Fibroblast of the aortic adventitia (primary cell): ENCODE data around the gene MRPS14. TPM values are rescaled to one million over a fixed set of nuclear protein-coding genes. Genes with fewer than 3 reads are reported as not detected.
"Not testable (repeated sequence)": the region's sequence is repeated elsewhere in the genome, so short reads cannot be mapped to it uniquely, and the experiment has no call there.

Source experiments
- DNase-seq: peaks from one replicate; pipeline ENCODE4 v3.0.0-alpha.2; 2010; ENCODE audit warnings: low read depth
- H3K4me3 ChIP-seq: 2 replicates; pipeline ENCODE4 v1.5.1; 2011; ENCODE audit warnings: low read depth, mild to moderate bottlenecking, control low read depth, low read length, moderate library complexity
- total RNA-seq: library from RNA; depleted of rRNA; stranded (reverse); fragments of >200 nt; gene quantifications from 2 replicates; pipeline ENCODE4 v1.2.3, GENCODE V29; 2012; ENCODE audit warnings: low replicate concordance
- TF ChIP-seq, protein P1 (sequence below): IDR thresholded peaks from 2 replicates; pipeline ENCODE4 v1.5.1; 2011; ENCODE audit warnings: mild to moderate bottlenecking, low read length, control low read depth, inconsistent platforms; ENCODE audit not compliant: insufficient read depth

MRPS14 gene
- total RNA-seq, 1 donor = 29.5 TPM

DNA sequence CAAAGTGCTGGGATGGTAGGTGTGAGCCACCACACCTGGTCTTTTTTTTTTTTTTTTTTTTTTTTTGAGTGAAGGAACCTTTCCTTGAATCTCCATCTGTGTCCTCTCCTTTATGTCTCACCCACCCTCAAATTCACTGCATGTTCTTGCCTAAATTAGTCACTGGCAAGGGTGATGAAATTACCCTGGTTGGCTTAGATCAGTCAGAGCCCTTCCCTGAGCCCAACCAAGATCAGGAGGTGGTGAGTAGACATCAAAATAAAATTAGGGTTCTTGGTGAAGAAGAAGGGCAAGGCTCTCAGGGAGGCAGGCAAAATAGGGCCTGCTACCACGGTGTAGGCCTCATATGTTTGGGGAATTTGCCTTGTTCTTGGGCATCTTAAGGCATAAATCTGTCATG is 39.1 kb upstream of the MRPS14 start:
- TF ChIP-seq, protein P1, sequence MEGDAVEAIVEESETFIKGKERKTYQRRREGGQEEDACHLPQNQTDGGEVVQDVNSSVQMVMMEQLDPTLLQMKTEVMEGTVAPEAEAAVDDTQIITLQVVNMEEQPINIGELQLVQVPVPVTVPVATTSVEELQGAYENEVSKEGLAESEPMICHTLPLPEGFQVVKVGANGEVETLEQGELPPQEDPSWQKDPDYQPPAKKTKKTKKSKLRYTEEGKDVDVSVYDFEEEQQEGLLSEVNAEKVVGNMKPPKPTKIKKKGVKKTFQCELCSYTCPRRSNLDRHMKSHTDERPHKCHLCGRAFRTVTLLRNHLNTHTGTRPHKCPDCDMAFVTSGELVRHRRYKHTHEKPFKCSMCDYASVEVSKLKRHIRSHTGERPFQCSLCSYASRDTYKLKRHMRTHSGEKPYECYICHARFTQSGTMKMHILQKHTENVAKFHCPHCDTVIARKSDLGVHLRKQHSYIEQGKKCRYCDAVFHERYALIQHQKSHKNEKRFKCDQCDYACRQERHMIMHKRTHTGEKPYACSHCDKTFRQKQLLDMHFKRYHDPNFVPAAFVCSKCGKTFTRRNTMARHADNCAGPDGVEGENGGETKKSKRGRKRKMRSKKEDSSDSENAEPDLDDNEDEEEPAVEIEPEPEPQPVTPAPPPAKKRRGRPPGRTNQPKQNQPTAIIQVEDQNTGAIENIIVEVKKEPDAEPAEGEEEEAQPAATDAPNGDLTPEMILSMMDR = no peak
- H3K4me3 ChIP-seq = no peak overlapping the region
- no peak for DNase-seq

DNA sequence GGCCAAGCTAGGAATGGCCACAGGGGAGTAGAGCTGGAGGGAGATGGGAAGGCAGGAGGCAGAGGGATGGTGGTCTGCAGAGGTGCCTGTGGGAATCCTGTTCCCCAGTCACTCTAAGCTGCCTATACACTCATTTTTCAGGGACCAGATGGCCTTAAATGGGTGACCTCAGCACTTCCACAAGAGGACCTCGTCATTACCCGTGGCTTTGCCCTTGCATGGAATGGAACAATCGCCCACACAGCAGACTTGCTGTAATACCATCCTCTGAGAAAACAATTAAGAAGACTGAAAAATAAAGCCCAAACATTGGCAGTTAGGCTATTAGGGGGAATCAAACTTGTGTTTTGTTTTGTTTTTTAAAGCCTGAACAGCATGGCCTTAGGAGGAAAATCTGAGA is 31.5 kb upstream of the MRPS14 start:
- TF ChIP-seq, protein P1 = no peak
- no peak for DNase-seq
- no peak overlapping the region for H3K4me3 ChIP-seq

DNA sequence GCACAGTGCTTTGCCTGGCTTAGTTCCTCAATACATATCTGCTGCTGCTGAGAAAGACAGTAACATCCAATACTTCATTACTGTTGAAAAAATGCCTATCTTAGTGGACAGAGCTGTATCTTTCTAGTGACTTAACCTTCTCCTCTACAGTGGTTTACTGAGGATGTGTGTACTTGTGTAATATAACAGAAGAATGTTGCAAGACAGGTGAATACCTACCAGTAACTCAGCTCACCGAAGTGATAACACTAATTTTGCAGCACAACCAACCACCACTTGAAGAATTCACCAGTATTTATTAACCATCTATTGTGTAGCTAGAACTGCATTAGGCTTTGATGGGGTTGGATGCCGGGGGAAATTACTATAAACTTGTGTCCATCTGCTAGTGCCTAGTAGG is 27.8 kb upstream of the MRPS14 start:
- no peak overlapping the region for H3K4me3 ChIP-seq
- TF ChIP-seq, protein P1 = no peak
- DNase-seq = no peak

DNA sequence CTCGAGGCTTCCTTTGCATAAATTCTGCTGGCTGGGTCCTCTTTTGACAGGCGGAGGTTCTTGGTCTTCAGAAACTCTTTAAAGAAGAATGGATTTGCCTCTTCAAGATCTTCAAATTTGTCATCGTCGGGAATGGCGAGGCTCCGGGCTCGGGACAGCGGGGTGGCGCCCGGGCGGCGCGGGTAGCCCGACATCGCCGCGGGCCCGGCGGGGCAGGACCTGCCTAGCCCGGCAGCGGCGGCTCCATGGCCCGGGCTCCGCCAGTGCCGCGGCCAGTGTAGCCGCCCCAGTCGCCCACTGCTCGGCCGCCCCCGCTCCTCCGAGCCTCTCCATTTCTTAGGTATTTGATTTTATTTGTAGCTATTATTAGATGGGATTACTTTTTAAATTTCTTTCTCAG is 22.3 kb upstream of the MRPS14 start:
- no peak overlapping the region for H3K4me3 ChIP-seq
- DNase-seq = no peak
- TF ChIP-seq, protein P1 = no peak

DNA sequence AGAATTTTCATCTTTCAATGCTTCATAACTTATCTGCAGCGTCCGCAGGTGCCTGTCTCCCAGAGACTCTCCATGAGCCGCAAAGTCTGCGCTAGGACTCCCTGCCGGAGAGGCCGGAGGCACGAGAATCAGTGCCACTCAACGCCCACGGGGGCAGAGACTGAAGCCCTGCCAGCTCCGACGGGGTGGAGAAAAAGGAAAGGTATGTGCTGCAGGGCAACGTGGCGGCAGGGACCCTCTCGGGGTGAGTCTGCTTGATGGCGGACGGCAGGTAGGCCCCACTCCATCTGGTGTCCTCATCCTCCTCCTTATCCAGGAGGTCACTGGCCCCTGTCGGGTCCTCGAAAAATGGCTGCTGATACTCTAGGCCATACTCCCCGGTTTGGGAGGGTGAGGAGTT is 21.9 kb upstream of the MRPS14 start:
- no peak overlapping the region for H3K4me3 ChIP-seq
- no peak for DNase-seq
- TF ChIP-seq, protein P1 = no peak

DNA sequence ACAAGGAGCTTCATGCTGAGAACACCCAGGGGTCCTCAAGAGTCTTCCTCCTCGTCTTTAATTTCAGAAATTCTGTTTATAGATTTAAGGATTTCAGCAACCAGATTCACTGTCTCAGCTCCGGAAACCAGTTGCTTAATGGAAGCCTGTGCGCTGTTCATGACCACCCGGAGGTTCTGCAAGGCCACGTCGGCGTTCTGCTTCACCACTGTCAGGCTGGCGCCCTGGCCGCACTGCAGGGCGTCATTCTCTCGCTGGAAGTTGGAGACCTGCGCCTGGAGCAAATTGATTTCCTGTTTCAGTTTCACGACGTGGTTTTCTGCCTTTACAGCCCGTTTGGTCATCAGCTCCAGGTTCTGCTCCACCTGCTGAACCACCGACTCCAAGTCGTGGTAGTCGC is 21.4 kb upstream of the MRPS14 start:
- not testable (repeated sequence) for H3K4me3 ChIP-seq, DNase-seq

DNA sequence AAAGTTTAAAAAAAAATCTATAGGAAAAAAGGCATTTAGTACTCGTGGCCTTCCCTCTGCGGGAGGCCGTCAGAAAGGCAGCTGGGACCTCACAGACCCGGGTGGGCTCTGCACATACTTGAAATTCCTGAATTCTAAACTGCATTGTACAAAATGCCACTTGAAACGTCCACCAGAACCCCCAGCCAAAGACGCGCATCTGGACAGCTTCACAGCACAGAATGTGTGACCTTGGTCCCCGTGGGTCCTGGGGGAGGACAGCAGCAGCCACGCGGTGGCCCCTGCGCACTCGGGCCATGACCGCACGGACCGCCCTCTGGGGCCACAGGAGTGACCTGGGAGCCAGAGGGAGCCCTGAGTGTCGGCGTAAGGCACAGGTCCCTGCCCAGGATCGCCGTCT is 20.6 kb upstream of the MRPS14 start:
- H3K4me3 ChIP-seq = no peak overlapping the region
- DNase-seq = no peak
- TF ChIP-seq, protein P1 = no peak
